Sigmoid colon (tissue), 4 donors: Measurements from ENCODE around the gene PAGR1.

Experiments used
- EP300 ChIP-seq, 4 donors: sonication (generic); formaldehyde crosslinking; IDR thresholded peaks; one replicate each; pipeline ENCODE4 v1.6.1; 2017; ENCODE audit warnings: antibody characterized with exemption in 4 of 4
- POLR2A ChIP-seq, 2 donors: fragments of 450-650 bp; IDR thresholded peaks; one replicate each; pipeline ENCODE4 v1.6.1; 2016; ENCODE audit warnings: antibody characterized with exemption in 2 of 2, mild to moderate bottlenecking in 2 of 2, moderate library complexity in 2 of 2
- POLR2AphosphoS5 ChIP-seq, 4 donors: sonication (generic); formaldehyde crosslinking; IDR thresholded peaks; one replicate each; pipeline ENCODE4 v1.6.1; 2017; ENCODE audit warnings: antibody characterized with exemption in 4 of 4
- TF ChIP-seq, protein P1 (sequence below), 4 experiments: fragments of 450-650 bp in 3 of 4; fragments of 200-600 bp in 1 of 4; IDR thresholded peaks; one replicate each; pipeline ENCODE4 v1.5.1; 2016 to 2019; ENCODE audit warnings: antibody characterized with exemption in 4 of 4, mild to moderate bottlenecking in 3 of 4, moderate library complexity in 2 of 4

- TF ChIP-seq, protein P1, sequence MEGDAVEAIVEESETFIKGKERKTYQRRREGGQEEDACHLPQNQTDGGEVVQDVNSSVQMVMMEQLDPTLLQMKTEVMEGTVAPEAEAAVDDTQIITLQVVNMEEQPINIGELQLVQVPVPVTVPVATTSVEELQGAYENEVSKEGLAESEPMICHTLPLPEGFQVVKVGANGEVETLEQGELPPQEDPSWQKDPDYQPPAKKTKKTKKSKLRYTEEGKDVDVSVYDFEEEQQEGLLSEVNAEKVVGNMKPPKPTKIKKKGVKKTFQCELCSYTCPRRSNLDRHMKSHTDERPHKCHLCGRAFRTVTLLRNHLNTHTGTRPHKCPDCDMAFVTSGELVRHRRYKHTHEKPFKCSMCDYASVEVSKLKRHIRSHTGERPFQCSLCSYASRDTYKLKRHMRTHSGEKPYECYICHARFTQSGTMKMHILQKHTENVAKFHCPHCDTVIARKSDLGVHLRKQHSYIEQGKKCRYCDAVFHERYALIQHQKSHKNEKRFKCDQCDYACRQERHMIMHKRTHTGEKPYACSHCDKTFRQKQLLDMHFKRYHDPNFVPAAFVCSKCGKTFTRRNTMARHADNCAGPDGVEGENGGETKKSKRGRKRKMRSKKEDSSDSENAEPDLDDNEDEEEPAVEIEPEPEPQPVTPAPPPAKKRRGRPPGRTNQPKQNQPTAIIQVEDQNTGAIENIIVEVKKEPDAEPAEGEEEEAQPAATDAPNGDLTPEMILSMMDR (IDR thresholded peaks at IDR 0.05) = no peak
- TF ChIP-seq POLR2A (IDR thresholded peaks at IDR 0.05) (no peak), POLR2AphosphoS5 (IDR thresholded peaks at IDR 0.05) (no peak), EP300 (IDR thresholded peaks at IDR 0.05) (no peak)
Observed at GRCh38 chr16:29835926-29836325, 20.0 kb downstream of the PAGR1 start.
